HG03439 (cell line): Measurements from ENCODE around the gene VPS37C.
"Not testable (repeated sequence)": the region's sequence is repeated elsewhere in the genome, so short reads cannot be mapped to it uniquely, and the experiment has no call there.

Source experiments
- ATAC-seq: cut with Tn5 transposase; IDR thresholded peaks from one replicate; pipeline ENCODE4 v1.9.1; 2021; ENCODE audit warnings: mild to moderate bottlenecking, moderate library complexity; ENCODE audit not compliant: unreplicated experiment

VPS37C gene

GRCh38 chr11:61102667-61103571 lies 58.3 kb downstream of the VPS37C start:
- ATAC-seq, result no peak

- ATAC-seq, result no peak
Observed at GRCh38 chr11:61098778-61099177, 62.4 kb downstream of the VPS37C start.

- ATAC-seq, result not testable (repeated sequence)
Observed at GRCh38 chr11:61098261-61098660, 63.0 kb downstream of the VPS37C start.

GRCh38 chr11:61095021-61095420 lies 66.2 kb downstream of the VPS37C start:
- no peak for ATAC-seq

- not testable (repeated sequence) for ATAC-seq
Observed at GRCh38 chr11:61094167-61094566, 67.1 kb downstream of the VPS37C start.

- ATAC-seq, result no peak
Observed at GRCh38 chr11:61092908-61093763, 68.1 kb downstream of the VPS37C start.

GRCh38 chr11:61092280-61092766 lies 68.9 kb downstream of the VPS37C start:
- ATAC-seq, result no peak

- no peak for ATAC-seq
Observed at GRCh38 chr11:61091373-61092279, 69.6 kb downstream of the VPS37C start.

- no peak for ATAC-seq
Observed at GRCh38 chr11:61090982-61091372, 70.2 kb downstream of the VPS37C start.

- no peak for ATAC-seq
Observed at GRCh38 chr11:61090521-61090920, 70.7 kb downstream of the VPS37C start.

- ATAC-seq, result no peak
Observed at GRCh38 chr11:61089806-61090491, 71.3 kb downstream of the VPS37C start.

GRCh38 chr11:61087426-61088119 lies 73.7 kb downstream of the VPS37C start:
- ATAC-seq, result no peak

GRCh38 chr11:61083601-61084147 lies 77.6 kb downstream of the VPS37C start:
- no peak for ATAC-seq

GRCh38 chr11:61082931-61083531 lies 78.2 kb downstream of the VPS37C start:
- ATAC-seq, result no peak

GRCh38 chr11:61082062-61082870 lies 79.0 kb downstream of the VPS37C start:
- no peak for ATAC-seq

GRCh38 chr11:61080986-61081590 lies 80.1 kb downstream of the VPS37C start:
- no peak for ATAC-seq

GRCh38 chr11:61080526-61080925 lies 80.7 kb downstream of the VPS37C start:
- ATAC-seq, result no peak
